Uterus (tissue), 2 donors: ENCODE results near the gene EFCAB5.

Experiments
- CTCF ChIP-seq, 4 experiments: fragments of 200-600 bp in 2 of 4; fragments of 450-650 bp in 2 of 4; sonication (generic) in 2 of 4; IDR thresholded peaks; one replicate each; pipeline ENCODE4 v1.5.1; 2016 to 2019; ENCODE audit warnings: antibody characterized with exemption in 4 of 4, mild to moderate bottlenecking in 2 of 4, moderate library complexity in 1 of 4
- POLR2A ChIP-seq, 2 donors: fragments of 450-650 bp; IDR thresholded peaks; one replicate each; pipeline ENCODE4 v1.6.1; 2016; ENCODE audit warnings: antibody characterized with exemption in 2 of 2, mild to moderate bottlenecking in 1 of 2, moderate library complexity in 1 of 2

GRCh38 chr17:29982991-29983653 lies 41.7 kb downstream of the EFCAB5 start:
- TF ChIP-seq CTCF (IDR thresholded peaks at IDR 0.05), result no peak
- TF ChIP-seq POLR2A (IDR thresholded peaks at IDR 0.05), result no peak
